AG04450 (cell line): Measurements from ENCODE around the gene PLCG2. TPM values are rescaled to one million over a fixed set of nuclear protein-coding genes. Genes with fewer than 3 reads are reported as not detected.

ENCODE experiments used
- CTCF ChIA-PET: fragments of 300-600, 350-600 bp; formaldehyde crosslinking; extraction: SDS; loops from one replicate; lab custom pipeline; 2022; ENCODE audit warnings: antibody characterized with exemption, inconsistent platforms; lab: Charles Lee
- POLR2A ChIA-PET: fragments of 350-600 bp; formaldehyde crosslinking; extraction: SDS; loops from one replicate; lab custom pipeline; 2021; ENCODE audit warnings: antibody characterized with exemption, inconsistent platforms; lab: Yijun Ruan, JAX
- DNase-seq: peaks from one replicate; pipeline ENCODE4 v3.0.0-alpha.2; 2011; ENCODE audit warnings: low read depth, low spot score
- H3K27ac ChIP-seq: one replicate; pipeline ENCODE4 v1.5.1; 2012; ENCODE audit warnings: low read depth, low read length, control low read depth
- H3K27me3 ChIP-seq: one replicate; pipeline ENCODE4 v1.6.0; 2012; ENCODE audit warnings: low read length; ENCODE audit not compliant: control insufficient read depth, insufficient read depth
- H3K4me3 ChIP-seq: 2 replicates; pipeline ENCODE4 v1.5.1; 2011; ENCODE audit warnings: mild to moderate bottlenecking, low read depth, low read length, control low read depth
- H3K9me3 ChIP-seq: 2 replicates; pipeline ENCODE4 v1.5.1; 2012; ENCODE audit warnings: low read length; ENCODE audit not compliant: control insufficient read depth, insufficient read depth
- CTCF ChIP-seq: IDR thresholded peaks from 2 replicates; pipeline ENCODE4 v1.5.1; 2011; ENCODE audit warnings: low read depth, low read length, control low read depth, inconsistent platforms
- polyA plus RNA-seq: library from polyadenylated mRNA; depleted of rRNA; stranded (reverse); fragments of >200 nt; gene quantifications from 2 replicates; pipeline ENCODE4 v1.2.3, GENCODE V29; 2011

PLCG2 gene
- polyA plus RNA-seq, 1 experiment, result 0.16 TPM

GRCh38 chr16:81946206-81946605 is 167.1 kb downstream of the PLCG2 start:
- H3K4me3 ChIP-seq, result no peak overlapping the region
- H3K9me3 ChIP-seq, result no peaks in the 10 kb centered on the region
- TF ChIP-seq CTCF, result no peak
- DNase-seq, result no peak
- ChIA-PET POLR2A (no interaction called here), CTCF (no interaction called here)
- H3K27me3 ChIP-seq, result no peaks in the 10 kb centered on the region
- H3K27ac ChIP-seq, result no peak overlapping the region

DNA sequence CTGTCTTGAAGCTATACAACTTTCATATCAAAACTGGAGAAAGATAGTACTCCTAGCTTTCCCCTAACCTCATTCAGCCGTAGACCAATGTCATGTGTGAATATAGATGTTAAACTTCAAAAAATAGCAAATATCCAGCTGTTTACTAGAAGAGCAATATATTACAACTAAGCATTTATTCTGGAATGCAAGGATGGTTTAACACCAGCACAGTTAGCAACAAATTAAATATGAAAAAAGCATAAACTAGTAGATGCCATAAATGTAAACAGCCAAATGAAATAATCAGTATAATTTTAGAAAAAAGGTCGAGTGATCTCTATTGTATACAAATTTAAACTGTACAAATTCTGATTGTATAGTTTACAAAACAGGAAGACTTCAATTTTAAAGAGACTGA is 172.5 kb downstream of the PLCG2 start:
- H3K27me3 ChIP-seq, result no peaks in the 10 kb centered on the region
- DNase-seq, result no peak
- H3K27ac ChIP-seq, result no peak overlapping the region
- ChIA-PET POLR2A (no interaction called here), CTCF (interaction anchor here (0.5 to 1.0 kb wide), 2 partner anchors 11 to 279 kb away, joined by 3 to 4 read pairs; no protein-coding TSS in a partner anchor)
- no peak overlapping the region for H3K4me3 ChIP-seq
- TF ChIP-seq CTCF, result no peak
- no peaks in the 10 kb centered on the region for H3K9me3 ChIP-seq

- H3K27ac ChIP-seq, result no peak overlapping the region
- ChIA-PET POLR2A (no interaction called here), CTCF (no interaction called here)
- no peaks in the 10 kb centered on the region; the same call in 1 of the 2 replicates for H3K9me3 ChIP-seq
- H3K27me3 ChIP-seq, result no peaks in the 10 kb centered on the region
- H3K4me3 ChIP-seq, result no peak overlapping the region
- DNase-seq, result no peak
- TF ChIP-seq CTCF, result no peak
Measured at GRCh38 chr16:81956213-81956948, 177.3 kb downstream of the PLCG2 start.

DNA sequence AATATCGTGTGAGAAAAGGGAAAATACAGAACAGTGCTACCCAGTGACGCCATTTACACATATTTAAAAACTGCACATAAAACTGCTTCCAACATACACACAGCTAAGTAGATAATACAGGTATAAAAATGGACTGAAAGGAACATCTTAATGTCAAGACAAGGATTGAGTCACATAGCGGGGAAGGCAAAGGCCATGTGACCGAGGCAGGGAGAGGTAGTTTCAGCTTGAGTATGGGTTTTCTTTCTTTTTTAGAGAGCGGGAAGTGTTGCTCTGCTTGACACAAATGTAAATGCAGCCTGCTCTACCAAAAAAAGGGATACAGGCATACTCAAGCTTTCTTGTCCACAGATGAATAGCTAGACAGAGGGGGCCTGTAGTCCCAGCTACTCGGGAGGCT is 185.7 kb downstream of the PLCG2 start:
- Histone ChIP-seq H3K27me3 (no peaks in the 10 kb centered on the region), H3K4me3 (no peak overlapping the region), H3K27ac (no peak overlapping the region), H3K9me3 (no peaks in the 10 kb centered on the region; the same call in 1 of the 2 replicates)
- ChIA-PET CTCF (interaction anchor here (0.6 to 0.8 kb wide), 2 partner anchors 67 to 266 kb away, joined by 6 to 8 read pairs; no protein-coding TSS in a partner anchor), POLR2A (no interaction called here)
- TF ChIP-seq CTCF, result no peak
- no peak for DNase-seq

- CTCF ChIA-PET, result no interaction called here
- no peak overlapping the region for H3K27ac ChIP-seq
Measured at GRCh38 chr16:81967358-81967757, 188.3 kb downstream of the PLCG2 start.

More at GRCh38 chr16:81967358-81967757, 188.3 kb downstream of the PLCG2 start:
- no peak overlapping the region for H3K4me3 ChIP-seq
- H3K27me3 ChIP-seq, result no peaks in the 10 kb centered on the region
- no peak for TF ChIP-seq CTCF
- POLR2A ChIA-PET, result no interaction called here
- DNase-seq, result no peak
- no peaks in the 10 kb centered on the region for H3K9me3 ChIP-seq
